GM23338 (cell line): ENCODE measurements around the gene ZNF268. TPM values are rescaled to one million over a fixed set of nuclear protein-coding genes. Genes with fewer than 3 reads are reported as not detected.

Experiments used
- ATAC-seq: fragments of 200-7000 bp; cut with Tn5 transposase; 3 replicates; pipeline ENCODE4 v1.9.1; 2020
- DNase-seq: peaks from one replicate; pipeline ENCODE4 v3.0.0-alpha.2; 2015; ENCODE audit warnings: low spot score
- H2AFZ ChIP-seq: fragments of 200-600 bp; sonication (generic); 2 replicates; pipeline ENCODE4 v1.8.0; 2016; ENCODE audit warnings: antibody characterized with exemption, mild to moderate bottlenecking, moderate library complexity
- H3F3A ChIP-seq: fragments of 200-600 bp; sonication (generic); replicated peaks from 2 replicates; pipeline ENCODE4 v1.8.0; 2017; ENCODE audit warnings: antibody characterized with exemption, mixed run types, low read depth
- H3K27ac ChIP-seq: fragments of 200-600 bp; sonication (generic); 2 replicates; pipeline ENCODE4 v1.6.1; 2016; ENCODE audit warnings: low read depth
- H3K27me3 ChIP-seq: fragments of 200-600 bp; sonication (generic); 2 replicates; pipeline ENCODE4 v1.8.0; 2016; ENCODE audit warnings: mild to moderate bottlenecking, mixed run types, moderate library complexity; ENCODE audit not compliant: insufficient read depth
- H3K36me3 ChIP-seq: fragments of 200-600 bp; sonication (generic); 2 replicates; pipeline ENCODE4 v1.8.0; 2016; ENCODE audit warnings: mild to moderate bottlenecking; ENCODE audit not compliant: insufficient read depth
- H3K4me1 ChIP-seq: fragments of 200-600 bp; sonication (generic); 2 replicates; pipeline ENCODE4 v1.8.0; 2016; ENCODE audit warnings: mild to moderate bottlenecking, moderate library complexity; ENCODE audit not compliant: insufficient read depth
- H3K4me2 ChIP-seq: fragments of 200-600 bp; sonication (generic); 2 replicates; pipeline ENCODE4 v1.7.1; 2017; ENCODE audit warnings: mixed run types
- H3K4me3 ChIP-seq: fragments of 200-600 bp; sonication (generic); 2 replicates; pipeline ENCODE4 v1.6.1; 2016; ENCODE audit warnings: mixed run types
- H3K79me2 ChIP-seq: fragments of 200-600 bp; sonication (generic); replicated peaks from 2 replicates; pipeline ENCODE4 v1.8.0; 2017; ENCODE audit warnings: mild to moderate bottlenecking; ENCODE audit not compliant: insufficient read depth
- H3K9me2 ChIP-seq: fragments of 200-600 bp; sonication (generic); 2 replicates; pipeline ENCODE4 v1.8.0; 2017; ENCODE audit not compliant: insufficient read depth
- H4K20me1 ChIP-seq: fragments of 200-600 bp; sonication (generic); replicated peaks from 2 replicates; pipeline ENCODE4 v1.8.0; 2017; ENCODE audit warnings: mild to moderate bottlenecking; ENCODE audit not compliant: insufficient read depth
- H3K27ac Mint-ChIP-seq: 2 replicates; pipeline ENCODE4 v1.8.0; 2020; ENCODE audit warnings: inconsistent platforms, mild to moderate bottlenecking, moderate library complexity, mixed read lengths
- H3K27me3 Mint-ChIP-seq: 3 replicates; pipeline ENCODE4 v1.8.0; 2022; ENCODE audit warnings: low read depth, mild to moderate bottlenecking, moderate library complexity, mixed read lengths, inconsistent platforms; ENCODE audit not compliant: insufficient read depth, poor library complexity
- H3K36me3 Mint-ChIP-seq: 3 replicates; pipeline ENCODE4 v1.8.0; 2021; ENCODE audit warnings: low read depth, mild to moderate bottlenecking, inconsistent platforms, moderate library complexity, mixed read lengths
- H3K4me1 Mint-ChIP-seq: 3 replicates; pipeline ENCODE4 v1.8.0; 2020; ENCODE audit warnings: mild to moderate bottlenecking, inconsistent platforms, mixed read lengths
- H3K4me3 Mint-ChIP-seq: 3 replicates; pipeline ENCODE4 v1.8.0; 2021; ENCODE audit warnings: moderate library complexity, mild to moderate bottlenecking, inconsistent platforms, mixed read lengths
- H3K9me3 Mint-ChIP-seq: 3 replicates; pipeline ENCODE4 v1.8.0; 2020; ENCODE audit warnings: moderate library complexity, mild to moderate bottlenecking, inconsistent platforms, mixed read lengths
- CREB1 ChIP-seq: fragments of 250-450 bp; sonication (Bioruptor Pico); IDR thresholded peaks from 2 replicates; pipeline ENCODE4 v1.5.0; 2020; ENCODE audit warnings: low read depth, mild to moderate bottlenecking, moderate library complexity
- EZH2 ChIP-seq: fragments of 200-600 bp; sonication (generic); IDR thresholded peaks from one replicate; pipeline ENCODE4 v1.8.0; 2017; ENCODE audit warnings: antibody characterized with exemption, mild to moderate bottlenecking, low read depth; ENCODE audit not compliant: unreplicated experiment
- EZH2phosphoT487 ChIP-seq: fragments of 200-600 bp; sonication (generic); IDR thresholded peaks from one replicate; pipeline ENCODE4 v1.8.1; 2018; ENCODE audit warnings: antibody characterized with exemption; ENCODE audit not compliant: unreplicated experiment
- JUNB ChIP-seq: IDR thresholded peaks from one replicate; pipeline ENCODE4 v1.6.1; 2016; ENCODE audit warnings: antibody characterized with exemption; ENCODE audit not compliant: unreplicated experiment
- NANOG ChIP-seq: IDR thresholded peaks from 2 replicates; pipeline ENCODE4 v1.6.1; 2016; ENCODE audit warnings: antibody characterized with exemption, borderline replicate concordance
- POLR2AphosphoS5 ChIP-seq: IDR thresholded peaks from 2 replicates; pipeline ENCODE4 v1.6.1; 2016; ENCODE audit warnings: antibody characterized with exemption, low read depth
- REST ChIP-seq: IDR thresholded peaks from one replicate; pipeline ENCODE4 v1.6.1; 2018; ENCODE audit warnings: antibody characterized with exemption; ENCODE audit not compliant: unreplicated experiment
- STAT1 ChIP-seq: IDR thresholded peaks from one replicate; pipeline ENCODE4 v1.6.1; 2016; ENCODE audit warnings: antibody characterized with exemption; ENCODE audit not compliant: unreplicated experiment
- ZNF114 ChIP-seq: fragments of 250-450 bp; sonication (Bioruptor Pico); IDR thresholded peaks from 2 replicates; pipeline ENCODE4 v1.5.0; 2020; ENCODE audit warnings: mild to moderate bottlenecking, moderate library complexity
- ZNF331 ChIP-seq: fragments of 250-450 bp; sonication (Bioruptor Pico); IDR thresholded peaks from 2 replicates; pipeline ENCODE4 v1.5.0; 2020; ENCODE audit warnings: low read depth, mild to moderate bottlenecking, moderate library complexity
- polyA plus RNA-seq: library from polyadenylated mRNA; unstranded; fragments of >200 nt; fragmentation: Nextera tagmentation; extraction: Ambion mirVana; gene quantifications from 2 replicates; pipeline ENCODE4 v1.2.1, GENCODE V29; 2016
- total RNA-seq: library from RNA; depleted of rRNA; stranded (reverse); fragments of >200 nt; shearing (Covaris generic); gene quantifications from 2 replicates; pipeline ENCODE4 v1.2.3, GENCODE V29; 2014
- TF ChIP-seq, protein P1 (sequence below), 2 experiments: fragments of 200-600 bp in 1 of 2; sonication (generic) in 1 of 2; conservative IDR thresholded peaks; 2 replicates each; pipeline versions ENCODE4 v1.5.1 to v1.6.1; 2016 to 2017; ENCODE audit warnings: antibody characterized with exemption in 2 of 2, low read depth in 2 of 2, mild to moderate bottlenecking in 2 of 2, moderate library complexity in 1 of 2
- TF ChIP-seq, protein P2 (sequence below): IDR thresholded peaks from 2 replicates; pipeline ENCODE4 v1.6.1; 2016; ENCODE audit warnings: antibody characterized with exemption
- TF ChIP-seq, protein P3 (sequence below): fragments of 250-450 bp; sonication (Bioruptor Pico); IDR thresholded peaks from 2 replicates; pipeline ENCODE4 v1.5.0; 2020; ENCODE audit warnings: mild to moderate bottlenecking, moderate library complexity

ZNF268 gene
- total and polyA plus RNA-seq, 2 experiments from 2014 or later, result 15.1 to 25.2 TPM

DNA sequence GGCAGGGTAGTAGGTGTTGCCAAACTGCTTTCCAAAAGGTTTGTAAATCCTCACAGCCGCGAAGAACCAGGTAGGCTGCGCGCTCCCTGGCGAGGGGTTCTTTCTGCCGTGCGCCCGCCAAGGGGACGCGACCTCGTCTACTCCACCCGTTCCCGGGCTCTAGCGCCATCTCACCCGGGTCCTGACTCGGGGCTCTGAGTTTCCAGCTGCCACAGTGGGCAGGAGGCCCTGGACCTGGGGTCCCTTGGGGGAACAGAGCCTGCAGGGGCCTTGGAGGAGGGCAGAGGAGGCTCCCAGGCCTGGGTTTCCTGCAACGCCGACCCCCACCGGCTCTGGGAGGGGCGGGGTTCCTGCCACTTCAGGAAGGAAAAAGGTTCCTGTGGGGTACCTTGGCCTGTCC, 53.7 kb downstream of the ZNF268 start:
- H3K4me1 ChIP-seq, result no peaks in the 10 kb centered on the region
- H3K27ac ChIP-seq, result no peak overlapping the region
- H3K4me3 ChIP-seq, result no peak overlapping the region
- Mint-ChIP-seq H3K27ac (no peak overlapping the region), H3K4me1 (no peaks in the 10 kb centered on the region), H3K36me3 (peaks cover 48% of the 10 kb centered on the region), H3K4me3 (no peak overlapping the region), H3K9me3 (peaks cover 84% of the 10 kb centered on the region), H3K27me3 (peaks cover 5% of the 10 kb centered on the region)
- no peak overlapping the region for H3K4me2 ChIP-seq
- no peaks in the 10 kb centered on the region; the same call in 1 of the 2 replicates for H3K36me3 ChIP-seq
- no peaks in the 10 kb centered on the region for H3F3A ChIP-seq
- TF ChIP-seq JUNB (no peak), EZH2 (no peak), REST (no peak), STAT1 (no peak), NANOG (no peak), CREB1 (CRISPR knock-in tag) (no peak), ZNF331 (CRISPR knock-in tag) (no peak), EZH2phosphoT487 (no peak), ZNF114 (CRISPR knock-in tag) (no peak), POLR2AphosphoS5 (no peak)
- TF ChIP-seq, protein P1, sequence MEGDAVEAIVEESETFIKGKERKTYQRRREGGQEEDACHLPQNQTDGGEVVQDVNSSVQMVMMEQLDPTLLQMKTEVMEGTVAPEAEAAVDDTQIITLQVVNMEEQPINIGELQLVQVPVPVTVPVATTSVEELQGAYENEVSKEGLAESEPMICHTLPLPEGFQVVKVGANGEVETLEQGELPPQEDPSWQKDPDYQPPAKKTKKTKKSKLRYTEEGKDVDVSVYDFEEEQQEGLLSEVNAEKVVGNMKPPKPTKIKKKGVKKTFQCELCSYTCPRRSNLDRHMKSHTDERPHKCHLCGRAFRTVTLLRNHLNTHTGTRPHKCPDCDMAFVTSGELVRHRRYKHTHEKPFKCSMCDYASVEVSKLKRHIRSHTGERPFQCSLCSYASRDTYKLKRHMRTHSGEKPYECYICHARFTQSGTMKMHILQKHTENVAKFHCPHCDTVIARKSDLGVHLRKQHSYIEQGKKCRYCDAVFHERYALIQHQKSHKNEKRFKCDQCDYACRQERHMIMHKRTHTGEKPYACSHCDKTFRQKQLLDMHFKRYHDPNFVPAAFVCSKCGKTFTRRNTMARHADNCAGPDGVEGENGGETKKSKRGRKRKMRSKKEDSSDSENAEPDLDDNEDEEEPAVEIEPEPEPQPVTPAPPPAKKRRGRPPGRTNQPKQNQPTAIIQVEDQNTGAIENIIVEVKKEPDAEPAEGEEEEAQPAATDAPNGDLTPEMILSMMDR (conservative IDR thresholded peaks at IDR 0.05; ENCODE audit: low read depth in 2 of 2), result no peak
- TF ChIP-seq, protein P2, sequence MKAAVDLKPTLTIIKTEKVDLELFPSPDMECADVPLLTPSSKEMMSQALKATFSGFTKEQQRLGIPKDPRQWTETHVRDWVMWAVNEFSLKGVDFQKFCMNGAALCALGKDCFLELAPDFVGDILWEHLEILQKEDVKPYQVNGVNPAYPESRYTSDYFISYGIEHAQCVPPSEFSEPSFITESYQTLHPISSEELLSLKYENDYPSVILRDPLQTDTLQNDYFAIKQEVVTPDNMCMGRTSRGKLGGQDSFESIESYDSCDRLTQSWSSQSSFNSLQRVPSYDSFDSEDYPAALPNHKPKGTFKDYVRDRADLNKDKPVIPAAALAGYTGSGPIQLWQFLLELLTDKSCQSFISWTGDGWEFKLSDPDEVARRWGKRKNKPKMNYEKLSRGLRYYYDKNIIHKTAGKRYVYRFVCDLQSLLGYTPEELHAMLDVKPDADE, result no peak
- TF ChIP-seq, protein P3, sequence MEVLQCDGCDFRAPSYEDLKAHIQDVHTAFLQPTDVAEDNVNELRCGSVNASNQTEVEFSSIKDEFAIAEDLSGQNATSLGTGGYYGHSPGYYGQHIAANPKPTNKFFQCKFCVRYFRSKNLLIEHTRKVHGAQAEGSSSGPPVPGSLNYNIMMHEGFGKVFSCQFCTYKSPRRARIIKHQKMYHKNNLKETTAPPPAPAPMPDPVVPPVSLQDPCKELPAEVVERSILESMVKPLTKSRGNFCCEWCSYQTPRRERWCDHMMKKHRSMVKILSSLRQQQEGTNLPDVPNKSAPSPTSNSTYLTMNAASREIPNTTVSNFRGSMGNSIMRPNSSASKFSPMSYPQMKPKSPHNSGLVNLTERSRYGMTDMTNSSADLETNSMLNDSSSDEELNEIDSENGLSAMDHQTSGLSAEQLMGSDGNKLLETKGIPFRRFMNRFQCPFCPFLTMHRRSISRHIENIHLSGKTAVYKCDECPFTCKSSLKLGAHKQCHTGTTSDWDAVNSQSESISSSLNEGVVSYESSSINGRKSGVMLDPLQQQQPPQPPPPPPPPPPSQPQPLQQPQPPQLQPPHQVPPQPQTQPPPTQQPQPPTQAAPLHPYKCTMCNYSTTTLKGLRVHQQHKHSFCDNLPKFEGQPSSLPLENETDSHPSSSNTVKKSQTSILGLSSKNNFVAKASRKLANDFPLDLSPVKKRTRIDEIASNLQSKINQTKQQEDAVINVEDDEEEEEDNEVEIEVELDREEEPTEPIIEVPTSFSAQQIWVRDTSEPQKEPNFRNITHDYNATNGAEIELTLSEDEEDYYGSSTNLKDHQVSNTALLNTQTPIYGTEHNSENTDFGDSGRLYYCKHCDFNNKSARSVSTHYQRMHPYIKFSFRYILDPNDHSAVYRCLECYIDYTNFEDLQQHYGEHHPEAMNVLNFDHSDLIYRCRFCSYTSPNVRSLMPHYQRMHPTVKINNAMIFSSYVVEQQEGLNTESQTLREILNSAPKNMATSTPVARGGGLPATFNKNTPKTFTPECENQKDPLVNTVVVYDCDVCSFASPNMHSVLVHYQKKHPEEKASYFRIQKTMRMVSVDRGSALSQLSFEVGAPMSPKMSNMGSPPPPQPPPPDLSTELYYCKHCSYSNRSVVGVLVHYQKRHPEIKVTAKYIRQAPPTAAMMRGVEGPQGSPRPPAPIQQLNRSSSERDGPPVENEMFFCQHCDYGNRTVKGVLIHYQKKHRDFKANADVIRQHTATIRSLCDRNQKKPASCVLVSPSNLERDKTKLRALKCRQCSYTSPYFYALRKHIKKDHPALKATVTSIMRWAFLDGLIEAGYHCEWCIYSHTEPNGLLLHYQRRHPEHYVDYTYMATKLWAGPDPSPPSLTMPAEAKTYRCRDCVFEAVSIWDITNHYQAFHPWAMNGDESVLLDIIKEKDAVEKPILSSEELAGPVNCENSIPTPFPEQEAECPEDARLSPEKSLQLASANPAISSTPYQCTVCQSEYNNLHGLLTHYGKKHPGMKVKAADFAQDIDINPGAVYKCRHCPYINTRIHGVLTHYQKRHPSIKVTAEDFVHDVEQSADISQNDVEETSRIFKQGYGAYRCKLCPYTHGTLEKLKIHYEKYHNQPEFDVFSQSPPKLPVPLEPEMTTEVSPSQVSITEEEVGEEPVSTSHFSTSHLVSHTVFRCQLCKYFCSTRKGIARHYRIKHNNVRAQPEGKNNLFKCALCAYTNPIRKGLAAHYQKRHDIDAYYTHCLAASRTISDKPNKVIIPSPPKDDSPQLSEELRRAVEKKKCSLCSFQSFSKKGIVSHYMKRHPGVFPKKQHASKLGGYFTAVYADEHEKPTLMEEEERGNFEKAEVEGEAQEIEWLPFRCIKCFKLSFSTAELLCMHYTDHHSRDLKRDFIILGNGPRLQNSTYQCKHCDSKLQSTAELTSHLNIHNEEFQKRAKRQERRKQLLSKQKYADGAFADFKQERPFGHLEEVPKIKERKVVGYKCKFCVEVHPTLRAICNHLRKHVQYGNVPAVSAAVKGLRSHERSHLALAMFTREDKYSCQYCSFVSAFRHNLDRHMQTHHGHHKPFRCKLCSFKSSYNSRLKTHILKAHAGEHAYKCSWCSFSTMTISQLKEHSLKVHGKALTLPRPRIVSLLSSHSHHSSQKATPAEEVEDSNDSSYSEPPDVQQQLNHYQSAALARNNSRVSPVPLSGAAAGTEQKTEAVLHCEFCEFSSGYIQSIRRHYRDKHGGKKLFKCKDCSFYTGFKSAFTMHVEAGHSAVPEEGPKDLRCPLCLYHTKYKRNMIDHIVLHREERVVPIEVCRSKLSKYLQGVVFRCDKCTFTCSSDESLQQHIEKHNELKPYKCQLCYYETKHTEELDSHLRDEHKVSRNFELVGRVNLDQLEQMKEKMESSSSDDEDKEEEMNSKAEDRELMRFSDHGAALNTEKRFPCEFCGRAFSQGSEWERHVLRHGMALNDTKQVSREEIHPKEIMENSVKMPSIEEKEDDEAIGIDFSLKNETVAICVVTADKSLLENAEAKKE (CRISPR knock-in tag), result no peak
- H3K27me3 ChIP-seq, result no peaks in the 10 kb centered on the region
- DNase-seq (no peak), ATAC-seq (no peak)
- H2AFZ ChIP-seq, result no peak overlapping the region
- H3K79me2 ChIP-seq, result no peaks in the 10 kb centered on the region
- no peaks in the 10 kb centered on the region for H3K9me2 ChIP-seq
- no peaks in the 10 kb centered on the region for H4K20me1 ChIP-seq
